PC-9 (cell line): ENCODE results near the gene NOL6. TPM values are rescaled to one million over a fixed set of nuclear protein-coding genes. Genes with fewer than 3 reads are reported as not detected.

Experiments used
- BruUV-seq: library from RNA; stranded (reverse); fragments of 400-500 nt; replicated peaks from 2 replicates; lab custom pipeline; 2021; lab: Mats Ljungman, UMichigan
- CTCF ChIA-PET: fragments of 300-600 bp; sonication (Branson Sonifier 250); formaldehyde crosslinking; loops from one replicate; lab custom pipeline; 2022; ENCODE audit warnings: antibody characterized with exemption; lab: Charles Lee
- POLR2A ChIA-PET: fragments of 300-600 bp; sonication (Branson Sonifier 250); formaldehyde crosslinking; loops from one replicate; lab custom pipeline; 2022; ENCODE audit warnings: antibody characterized with exemption; ENCODE audit not compliant: unreplicated experiment; lab: Charles Lee
- DNase-seq, 2 experiments: peaks; one replicate each; pipeline versions ENCODE4 v3.0.0 to v3.0.0-alpha.2; 2015 to 2022; ENCODE audit warnings: mixed read lengths in 1 of 2
- H2AFZ ChIP-seq: fragments of 200-600 bp; sonication (generic); 2 replicates; pipeline ENCODE4 v1.8.1; 2017; ENCODE audit warnings: antibody characterized with exemption
- H3F3A ChIP-seq: fragments of 200-600 bp; sonication (generic); 2 replicates; pipeline ENCODE4 v1.8.1; 2017; ENCODE audit warnings: antibody characterized with exemption, mild to moderate bottlenecking, low read depth; ENCODE audit not compliant: insufficient read depth
- H3K27ac ChIP-seq: fragments of 200-600 bp; sonication (generic); 2 replicates; pipeline ENCODE4 v1.6.1; 2016; ENCODE audit warnings: mixed run types
- H3K27me3 ChIP-seq: fragments of 200-600 bp; sonication (generic); 2 replicates; pipeline ENCODE4 v1.6.1; 2016; ENCODE audit warnings: low read depth, mixed run types; ENCODE audit not compliant: insufficient read depth
- H3K36me3 ChIP-seq: fragments of 200-600 bp; sonication (generic); 2 replicates; pipeline ENCODE4 v1.6.1; 2016; ENCODE audit warnings: low read depth, mixed run types
- H3K4me1 ChIP-seq: fragments of 200-600 bp; sonication (generic); replicated peaks from 2 replicates; pipeline ENCODE4 v1.6.1; 2016; ENCODE audit warnings: mixed run types; ENCODE audit not compliant: insufficient read depth
- H3K4me2 ChIP-seq: fragments of 200-600 bp; sonication (generic); 2 replicates; pipeline ENCODE4 v1.6.1; 2017; ENCODE audit warnings: mixed run types
- H3K4me3 ChIP-seq: fragments of 200-600 bp; sonication (generic); 2 replicates; pipeline ENCODE4 v1.6.1; 2016; ENCODE audit warnings: mixed run types
- H3K79me2 ChIP-seq: fragments of 200-600 bp; sonication (generic); 2 replicates; pipeline ENCODE4 v1.6.1; 2017; ENCODE audit warnings: low read depth, mixed run types
- H3K9me2 ChIP-seq: fragments of 200-600 bp; sonication (generic); 2 replicates; pipeline ENCODE4 v1.8.1; 2017; ENCODE audit warnings: mild to moderate bottlenecking; ENCODE audit not compliant: insufficient read depth
- H3K9me3 ChIP-seq: fragments of 200-600 bp; sonication (generic); 2 replicates; pipeline ENCODE4 v1.8.1; 2016; ENCODE audit warnings: low read depth; ENCODE audit not compliant: insufficient read depth
- H4K20me1 ChIP-seq: fragments of 200-600 bp; sonication (generic); 2 replicates; pipeline ENCODE4 v1.8.1; 2017; ENCODE audit not compliant: insufficient read depth
- EZH2 ChIP-seq: fragments of 200-600 bp; sonication (generic); IDR thresholded peaks from 2 replicates; pipeline ENCODE4 v1.8.0; 2017; ENCODE audit warnings: antibody characterized with exemption, low read depth
- intact Hi-C: fragments of 100-400 bp; cut with micrococcal nuclease; formaldehyde crosslinking; loops from one replicate; pipeline ENCODE4 v1.10.0; 2022; ENCODE audit not compliant: unreplicated experiment
- total RNA-seq: library from RNA; stranded (reverse); gene quantifications from 2 replicates; pipeline ENCODE4 v1.2.3, GENCODE V29; 2021
- TF ChIP-seq, protein P1 (sequence below): fragments of 200-600 bp; sonication (generic); conservative IDR thresholded peaks from 2 replicates; pipeline ENCODE4 v1.6.1; 2017; ENCODE audit warnings: mixed run types, antibody characterized with exemption, mild to moderate bottlenecking, moderate library complexity

The NOL6 gene
- total RNA-seq, 1 experiment from 2014 or later: 15.5 TPM

DNA sequence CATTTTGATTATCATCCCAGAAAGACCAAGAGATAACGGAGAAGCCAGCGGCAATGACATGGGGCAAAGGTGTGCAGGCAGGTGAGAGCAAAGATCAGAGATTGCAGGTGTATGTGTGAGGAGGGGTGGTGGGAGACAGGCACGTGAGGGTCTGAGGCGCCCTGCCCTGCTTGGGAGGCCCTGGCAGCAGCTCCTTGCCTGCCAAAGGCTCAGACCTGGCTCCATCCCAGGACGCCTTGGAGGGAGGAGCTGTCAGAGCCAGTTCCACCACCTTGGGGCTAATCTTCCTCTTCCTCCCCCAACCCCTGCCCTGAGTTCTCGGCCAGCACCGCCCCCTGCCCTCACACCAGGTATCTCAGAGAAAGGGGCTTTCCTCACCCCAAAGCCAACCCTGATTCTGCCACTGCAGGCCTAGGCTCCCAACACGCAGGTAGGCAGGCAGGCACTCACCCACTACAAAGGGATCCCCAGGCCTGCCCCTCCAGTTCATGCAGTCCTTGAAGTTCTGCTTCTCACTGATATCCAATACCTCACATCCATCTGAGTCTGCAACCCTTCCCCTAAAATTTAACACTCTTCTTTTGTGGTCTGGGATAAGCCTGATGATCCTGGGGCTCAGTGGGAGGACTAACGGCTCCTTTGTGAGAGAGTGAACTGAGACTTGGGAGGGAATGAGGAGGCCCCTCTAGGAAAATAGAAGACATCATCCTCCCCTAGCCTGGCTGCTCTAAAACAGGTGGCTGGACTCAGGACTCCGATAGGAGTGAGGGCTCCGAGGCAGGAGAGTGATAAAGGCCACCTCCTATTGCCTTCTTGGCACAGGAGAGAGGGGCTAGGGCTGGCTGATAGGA, 28.1 kb downstream of the NOL6 start:
- ChIA-PET POLR2A (interaction anchor here (0.5 to 0.6 kb wide), 2 partner anchors 175 to 306 kb away, joined by 4 to 6 read pairs; no protein-coding TSS in a partner anchor), CTCF (no interaction called here)
- H3F3A ChIP-seq: peaks cover 13% of the 10 kb centered on the region
- H3K27ac ChIP-seq: no peak overlapping the region
- H3K4me1 ChIP-seq: peaks cover 56% of the 10 kb centered on the region
- no TSS peak for BruUV-seq
- H3K4me3 ChIP-seq: no peak overlapping the region
- H4K20me1 ChIP-seq: no peaks in the 10 kb centered on the region
- H3K36me3 ChIP-seq: no peaks in the 10 kb centered on the region
- no peaks in the 10 kb centered on the region for H3K9me3 ChIP-seq
- H2AFZ ChIP-seq: no peak overlapping the region
- TF ChIP-seq EZH2: no peak
- TF ChIP-seq, protein P1, sequence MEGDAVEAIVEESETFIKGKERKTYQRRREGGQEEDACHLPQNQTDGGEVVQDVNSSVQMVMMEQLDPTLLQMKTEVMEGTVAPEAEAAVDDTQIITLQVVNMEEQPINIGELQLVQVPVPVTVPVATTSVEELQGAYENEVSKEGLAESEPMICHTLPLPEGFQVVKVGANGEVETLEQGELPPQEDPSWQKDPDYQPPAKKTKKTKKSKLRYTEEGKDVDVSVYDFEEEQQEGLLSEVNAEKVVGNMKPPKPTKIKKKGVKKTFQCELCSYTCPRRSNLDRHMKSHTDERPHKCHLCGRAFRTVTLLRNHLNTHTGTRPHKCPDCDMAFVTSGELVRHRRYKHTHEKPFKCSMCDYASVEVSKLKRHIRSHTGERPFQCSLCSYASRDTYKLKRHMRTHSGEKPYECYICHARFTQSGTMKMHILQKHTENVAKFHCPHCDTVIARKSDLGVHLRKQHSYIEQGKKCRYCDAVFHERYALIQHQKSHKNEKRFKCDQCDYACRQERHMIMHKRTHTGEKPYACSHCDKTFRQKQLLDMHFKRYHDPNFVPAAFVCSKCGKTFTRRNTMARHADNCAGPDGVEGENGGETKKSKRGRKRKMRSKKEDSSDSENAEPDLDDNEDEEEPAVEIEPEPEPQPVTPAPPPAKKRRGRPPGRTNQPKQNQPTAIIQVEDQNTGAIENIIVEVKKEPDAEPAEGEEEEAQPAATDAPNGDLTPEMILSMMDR: no peak
- H3K4me2 ChIP-seq: peak overlapping the region; percentile 79
- no peaks in the 10 kb centered on the region for H3K9me2 ChIP-seq
- intact Hi-C loops: loop anchor here (2.0 kb wide), 1 partner anchor 71 kb away; no protein-coding TSS in a partner anchor
- peak in 1 of 2 experiments; percentile 55 for DNase-seq
- H3K27me3 ChIP-seq: no peaks in the 10 kb centered on the region
- no peaks in the 10 kb centered on the region for H3K79me2 ChIP-seq

DNA sequence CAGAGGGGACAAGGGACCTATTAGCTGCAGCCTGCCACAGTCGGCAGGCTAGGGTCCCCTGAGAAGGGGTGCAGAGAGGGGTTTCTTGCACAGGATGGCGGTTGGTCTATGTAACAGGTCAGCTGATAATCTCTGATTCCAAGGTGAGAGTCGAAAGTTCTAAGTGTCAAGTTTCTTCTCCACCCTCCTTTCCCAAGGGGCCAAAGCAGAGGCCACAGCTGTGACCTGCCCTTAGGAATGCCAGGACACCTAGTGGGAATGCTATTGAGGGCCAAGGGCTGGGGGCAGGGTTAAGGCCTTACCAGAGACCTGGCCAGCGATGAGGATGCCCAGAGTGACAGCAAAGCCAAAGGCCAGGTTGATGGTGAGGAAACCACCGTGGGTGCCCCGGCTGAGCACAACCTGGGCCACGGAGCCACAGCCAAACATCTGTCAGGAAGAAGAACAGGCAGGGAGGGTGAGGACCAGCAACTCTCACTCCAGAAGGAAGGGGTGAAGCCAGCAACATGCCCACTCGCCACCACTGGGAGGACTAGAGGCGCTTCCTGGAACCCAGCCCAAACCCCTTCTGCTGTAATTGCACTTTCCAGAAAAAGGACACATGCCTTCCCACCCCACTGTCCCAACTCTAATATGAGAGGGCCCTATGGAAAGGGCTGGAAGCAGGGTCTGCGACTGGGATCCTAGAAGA, 30.1 kb downstream of the NOL6 start:
- ChIA-PET POLR2A (no interaction called here), CTCF (interaction anchor here (0.6 kb wide), 1 partner anchor 34 kb away, joined by 3 read pairs; no protein-coding TSS in a partner anchor)
- H3K9me2 ChIP-seq: no peaks in the 10 kb centered on the region
- TF ChIP-seq, protein P1: no peak
- TF ChIP-seq EZH2: no peak
- no peaks in the 10 kb centered on the region for H3K36me3 ChIP-seq
- intact Hi-C loops: loop anchor here (2.0 kb wide), 1 partner anchor 69 kb away; no protein-coding TSS in a partner anchor
- H3K27ac ChIP-seq: peak overlapping the region; percentile 58
- no peak overlapping the region for H2AFZ ChIP-seq
- no peaks in the 10 kb centered on the region for H4K20me1 ChIP-seq
- peak; percentile 50 to 52 for DNase-seq
- no peaks in the 10 kb centered on the region for H3K79me2 ChIP-seq
- peaks cover 76% of the 10 kb centered on the region for H3K4me1 ChIP-seq
- H3K27me3 ChIP-seq: no peaks in the 10 kb centered on the region
- no peak overlapping the region for H3K4me3 ChIP-seq
- peak overlapping the region; percentile 66 for H3K4me2 ChIP-seq
- no TSS peak for BruUV-seq
- H3F3A ChIP-seq: peaks cover 24% of the 10 kb centered on the region
- no peaks in the 10 kb centered on the region for H3K9me3 ChIP-seq

GRCh38 chr9:33443047-33443446, 30.7 kb downstream of the NOL6 start:
- BruUV-seq: no TSS peak
- Histone ChIP-seq H3K4me2 (peak overlapping the region; percentile 66), H3K9me3 (no peaks in the 10 kb centered on the region), H3K27ac (peak overlapping the region; percentile 58), H3K9me2 (no peaks in the 10 kb centered on the region), H3K27me3 (no peaks in the 10 kb centered on the region), H4K20me1 (no peaks in the 10 kb centered on the region), H3F3A (peaks cover 27% of the 10 kb centered on the region), H3K79me2 (no peaks in the 10 kb centered on the region), H3K36me3 (no peaks in the 10 kb centered on the region), H3K4me1 (peaks cover 76% of the 10 kb centered on the region), H2AFZ (no peak overlapping the region), H3K4me3 (no peak overlapping the region)
- CTCF ChIA-PET: interaction anchor here (0.6 to 0.7 kb wide), 2 partner anchors 34 to 212 kb away, joined by 3 read pairs; no protein-coding TSS in a partner anchor
- DNase-seq: peak; percentile 72 to 83
- intact Hi-C loops: no loop called here
- POLR2A ChIA-PET: no interaction called here
- TF ChIP-seq, protein P1: no peak
- TF ChIP-seq EZH2: no peak
